Measurements from ENCODE around the gene ST6GALNAC1. TPM values are rescaled to one million over a fixed set of nuclear protein-coding genes. Genes with fewer than 3 reads are reported as not detected.

ST6GALNAC1 gene
- total RNA-seq, 1 donor from 2014 or later, result 3.1 TPM

- intact Hi-C loops (cut with micrococcal nuclease), result loop anchor here (10.0 kb wide), 2 partner anchors 54 to 146 kb away; partner anchors contain the start of genes JMJD6 and METTL23
- Histone ChIP-seq H3K36me3 (peaks cover 4% of the 10 kb centered on the region), H3K27me3 (ENCODE audit: low read depth) (no peaks in the 10 kb centered on the region), H3K27ac (replicated peaks) (peak overlapping the region; percentile 93), H3K4me1 (peaks cover 26% of the 10 kb centered on the region), H3K4me3 (peak overlapping the region; percentile 75), H3K9me3 (replicated peaks) (no peaks in the 10 kb centered on the region)
- no peak for DNase-seq
- no peak for TF ChIP-seq CTCF (IDR thresholded peaks at IDR 0.05; ENCODE audit: borderline replicate concordance)
Observed at GRCh38 chr17:76670718-76671122, 27.2 kb upstream of the ST6GALNAC1 start.

GRCh38 chr17:76670020-76670717, 26.6 kb upstream of the ST6GALNAC1 start:
- intact Hi-C loops (cut with micrococcal nuclease), result loop anchor here (10.0 kb wide), 2 partner anchors 55 to 145 kb away; partner anchors contain the start of genes JMJD6 and METTL23
- Histone ChIP-seq H3K4me3 (no peak overlapping the region), H3K27ac (replicated peaks) (peak overlapping the region; percentile 93), H3K27me3 (ENCODE audit: low read depth) (no peaks in the 10 kb centered on the region), H3K4me1 (peaks cover 26% of the 10 kb centered on the region), H3K9me3 (replicated peaks) (no peaks in the 10 kb centered on the region), H3K36me3 (no peaks in the 10 kb centered on the region)
- no peak for DNase-seq
- no peak for TF ChIP-seq CTCF (IDR thresholded peaks at IDR 0.05; ENCODE audit: borderline replicate concordance)

- Histone ChIP-seq H3K27me3 (ENCODE audit: low read depth) (no peaks in the 10 kb centered on the region), H3K9me3 (replicated peaks) (no peaks in the 10 kb centered on the region), H3K4me1 (peaks cover 25% of the 10 kb centered on the region), H3K4me3 (no peak overlapping the region), H3K36me3 (no peaks in the 10 kb centered on the region), H3K27ac (replicated peaks) (no peak overlapping the region)
- TF ChIP-seq CTCF (IDR thresholded peaks at IDR 0.05; ENCODE audit: borderline replicate concordance), result no peak
- intact Hi-C loops (cut with micrococcal nuclease), result no loop called here
- DNase-seq, result no peak
Observed at GRCh38 chr17:76667786-76668453, 24.4 kb upstream of the ST6GALNAC1 start.

GRCh38 chr17:76667491-76667755, 23.9 kb upstream of the ST6GALNAC1 start:
- H3K4me3 ChIP-seq, result no peak overlapping the region
- no peak overlapping the region for H3K27ac ChIP-seq (replicated peaks)
- no peaks in the 10 kb centered on the region for H3K9me3 ChIP-seq (replicated peaks)
- H3K36me3 ChIP-seq, result no peaks in the 10 kb centered on the region
- H3K27me3 ChIP-seq (ENCODE audit: low read depth), result no peaks in the 10 kb centered on the region
- intact Hi-C loops (cut with micrococcal nuclease), result no loop called here
- H3K4me1 ChIP-seq, result peaks cover 20% of the 10 kb centered on the region
- TF ChIP-seq CTCF (IDR thresholded peaks at IDR 0.05; ENCODE audit: borderline replicate concordance), result no peak
- no peak for DNase-seq

GRCh38 chr17:76660656-76661042, 17.1 kb upstream of the ST6GALNAC1 start:
- Histone ChIP-seq H3K4me1 (peaks cover 25% of the 10 kb centered on the region), H3K4me3 (no peak overlapping the region), H3K9me3 (replicated peaks) (no peaks in the 10 kb centered on the region), H3K36me3 (no peaks in the 10 kb centered on the region), H3K27me3 (ENCODE audit: low read depth) (no peaks in the 10 kb centered on the region), H3K27ac (replicated peaks) (peak overlapping the region; percentile 47)
- intact Hi-C loops (cut with micrococcal nuclease), result no loop called here
- no peak for DNase-seq
- TF ChIP-seq CTCF (IDR thresholded peaks at IDR 0.05; ENCODE audit: borderline replicate concordance), result no peak
